Activated CD8-positive, alpha-beta T cell treated with anti-CD3 and anti-CD28 coated beads for 36 hours (primary cell): ENCODE data around the gene PLA2G15. TPM values are rescaled to one million over a fixed set of nuclear protein-coding genes. Genes with fewer than 3 reads are reported as not detected.

Experiments used
- ATAC-seq: fragments of 200-7000 bp; cut with Tn5 transposase; one replicate; pipeline ENCODE4 v1.10.0; 2021; ENCODE audit warnings: mild to moderate bottlenecking, moderate library complexity
- CTCF ChIA-PET: fragments of 350-600 bp; sonication (Branson Sonifier 250); formaldehyde crosslinking; loops from one replicate; lab custom pipeline; 2021; ENCODE audit warnings: antibody characterized with exemption; lab: Charles Lee
- POLR2A ChIA-PET: fragments of 350-600 bp; sonication (Branson Sonifier 250); formaldehyde crosslinking; loops from one replicate; lab custom pipeline; 2021; ENCODE audit warnings: antibody characterized with exemption; lab: Charles Lee
- DNase-seq: peaks from one replicate; pipeline ENCODE4 v3.0.0-alpha.2; 2020
- H3K27ac Mint-ChIP-seq: one replicate; pipeline ENCODE4 v1.8.0; 2021; ENCODE audit warnings: mild to moderate bottlenecking, mixed read lengths
- H3K27me3 Mint-ChIP-seq: one replicate; pipeline ENCODE4 v1.8.0; 2021; ENCODE audit warnings: mixed read lengths
- H3K36me3 Mint-ChIP-seq: one replicate; pipeline ENCODE4 v1.8.0; 2021; ENCODE audit warnings: low read depth, mixed read lengths
- H3K4me1 Mint-ChIP-seq: one replicate; pipeline ENCODE4 v1.8.0; 2021; ENCODE audit warnings: low read depth, mixed read lengths
- H3K4me3 Mint-ChIP-seq: one replicate; pipeline ENCODE4 v1.8.0; 2021; ENCODE audit warnings: mild to moderate bottlenecking, moderate library complexity, mixed read lengths
- H3K9me3 Mint-ChIP-seq: one replicate; pipeline ENCODE4 v1.8.0; 2021; ENCODE audit warnings: mixed read lengths
- CTCF ChIP-seq: fragments of 200-600 bp; IDR thresholded peaks from one replicate; pipeline ENCODE4 v1.8.0; 2022; ENCODE audit warnings: antibody characterized with exemption, mild to moderate bottlenecking
- intact Hi-C: fragments of 100-400 bp; cut with micrococcal nuclease; formaldehyde crosslinking; loops from one replicate; pipeline ENCODE4 v1.10.0; 2022
- total RNA-seq, 2 experiments: library from RNA; stranded (reverse); gene quantifications; one replicate each; pipeline ENCODE4 v1.2.3, GENCODE V29; 2021

The PLA2G15 gene
- total RNA-seq, 2 experiments from 2014 or later = 6.7 to 6.8 TPM

GRCh38 chr16:68230956-68231355 lies 14.2 kb upstream of the PLA2G15 start:
- ATAC-seq (no peak), DNase-seq (no peak)
- no peaks in the 10 kb centered on the region for H3K9me3 Mint-ChIP-seq
- no peak overlapping the region for H3K4me3 Mint-ChIP-seq
- ChIA-PET POLR2A (interaction anchor here (1.4 kb wide), 1 partner anchor 14 kb away, joined by 3 read pairs; the partner anchor contains the start of gene PLA2G15), CTCF (interaction anchor here (0.9 to 1.5 kb wide), 3 partner anchors 98 to 185 kb away, joined by 3 to 5 read pairs (median 5); no protein-coding TSS in a partner anchor)
- peaks cover 44% of the 10 kb centered on the region for H3K4me1 Mint-ChIP-seq
- intact Hi-C loops = no loop called here
- peaks cover 7% of the 10 kb centered on the region for H3K36me3 Mint-ChIP-seq
- H3K27me3 Mint-ChIP-seq = no peaks in the 10 kb centered on the region
- peak overlapping the region; percentile 49 for H3K27ac Mint-ChIP-seq
- TF ChIP-seq CTCF = no peak

DNA sequence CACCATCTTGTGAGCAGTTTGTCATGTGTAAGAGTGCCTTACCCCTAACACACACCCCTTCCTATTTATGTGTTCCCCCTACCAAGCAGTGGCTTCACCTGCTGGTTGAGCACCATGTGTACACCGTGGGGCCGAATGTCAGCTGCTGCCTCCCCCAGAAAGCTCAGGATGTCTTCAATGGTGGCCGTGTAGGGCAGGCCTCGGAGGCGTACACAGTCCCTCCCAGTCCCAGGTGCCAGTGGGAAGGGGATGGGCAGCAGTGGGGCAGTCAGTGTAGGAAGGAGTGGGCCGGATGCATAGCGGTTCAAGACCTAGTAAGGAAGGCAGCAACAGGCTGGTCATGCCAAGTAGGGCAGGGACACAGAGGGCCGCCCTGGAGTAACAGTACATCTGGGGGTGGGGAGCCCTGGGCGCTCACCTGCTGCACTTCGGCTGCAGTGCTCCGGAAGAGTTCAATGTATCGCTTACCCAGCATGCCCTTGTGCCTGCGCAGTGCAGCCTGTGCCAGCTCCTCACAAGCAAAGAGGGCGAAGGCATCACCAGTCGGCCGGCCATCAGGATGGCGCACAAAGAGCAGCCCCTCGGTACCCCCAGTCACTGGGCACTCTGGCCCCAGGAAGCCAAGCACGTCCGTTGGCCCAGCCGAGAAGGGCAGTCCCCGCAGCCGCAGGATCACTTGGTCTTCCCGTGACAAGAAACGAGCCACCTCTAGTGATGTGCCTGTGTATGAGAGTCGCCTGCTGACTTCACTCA lies 13.6 kb upstream of the PLA2G15 start:
- ChIA-PET POLR2A (interaction anchor here (0.6 to 1.4 kb wide), 2 partner anchors 13 to 36 kb away, joined by 3 read pairs; partner anchors contain the start of gene PLA2G15), CTCF (no interaction called here)
- no peak overlapping the region for H3K4me3 Mint-ChIP-seq
- H3K36me3 Mint-ChIP-seq = peaks cover 7% of the 10 kb centered on the region
- TF ChIP-seq CTCF = no peak
- H3K9me3 Mint-ChIP-seq = no peaks in the 10 kb centered on the region
- ATAC-seq (no peak), DNase-seq (no peak)
- intact Hi-C loops = no loop called here
- peak overlapping the region; percentile 3 for H3K27ac Mint-ChIP-seq
- H3K4me1 Mint-ChIP-seq = peaks cover 44% of the 10 kb centered on the region
- H3K27me3 Mint-ChIP-seq = no peaks in the 10 kb centered on the region

- DNase-seq (peak; percentile 24), ATAC-seq (no peak)
- intact Hi-C loops = no loop called here
- Mint-ChIP-seq H3K4me1 (peaks cover 43% of the 10 kb centered on the region), H3K27ac (peak overlapping the region; percentile 32), H3K27me3 (no peaks in the 10 kb centered on the region), H3K4me3 (no peak overlapping the region), H3K36me3 (peaks cover 7% of the 10 kb centered on the region), H3K9me3 (no peaks in the 10 kb centered on the region)
- ChIA-PET POLR2A (no interaction called here), CTCF (interaction anchor here (1.2 kb wide), 1 partner anchor 138 kb away, joined by 4 read pairs; no protein-coding TSS in a partner anchor)
- no peak for TF ChIP-seq CTCF
Observed at GRCh38 chr16:68232335-68232734, 12.8 kb upstream of the PLA2G15 start.

DNA sequence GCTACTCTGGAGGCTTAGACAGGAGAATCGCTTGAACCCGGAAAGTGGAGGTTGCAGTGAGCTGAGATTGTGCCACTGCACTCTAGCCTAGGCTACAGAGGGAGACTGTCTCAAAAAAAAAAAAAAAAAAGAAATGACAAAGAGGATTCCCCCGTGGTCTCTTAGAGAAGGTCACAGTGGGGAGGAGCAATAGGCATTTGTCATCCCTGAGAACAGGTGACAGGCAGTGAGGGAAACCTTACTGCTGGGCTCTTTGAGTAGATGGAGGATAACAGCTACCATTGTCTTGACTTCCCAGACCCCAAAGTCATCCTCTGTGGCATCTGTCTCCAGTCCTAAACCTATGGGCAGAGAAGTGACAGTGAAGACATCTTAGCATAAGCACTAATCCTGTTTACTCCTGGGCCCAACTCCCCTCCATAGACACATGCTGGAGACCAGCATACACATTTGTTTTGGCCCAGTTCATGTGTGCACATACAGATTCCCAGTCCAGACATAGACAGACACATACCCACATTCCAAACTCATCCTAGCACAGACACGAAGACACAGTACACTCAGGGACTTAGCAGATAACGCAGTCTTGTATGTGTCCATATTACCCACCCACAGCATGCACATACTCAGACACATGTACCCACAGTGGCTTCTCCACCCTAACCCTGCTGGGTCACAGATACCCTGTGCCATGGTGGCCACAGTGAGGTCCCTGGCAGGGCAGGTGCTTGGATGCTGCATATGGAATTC lies 11.9 kb upstream of the PLA2G15 start:
- intact Hi-C loops = no loop called here

More for the DNA sequence above, 11.9 kb upstream of the PLA2G15 start:
- H3K9me3 Mint-ChIP-seq = no peaks in the 10 kb centered on the region
- ATAC-seq (peak; percentile 41), DNase-seq (peak; percentile 61)
- H3K36me3 Mint-ChIP-seq = peaks cover 5% of the 10 kb centered on the region
- ChIA-PET POLR2A (interaction anchor here (1.2 kb wide), 1 partner anchor 19 kb away, joined by 4 read pairs; no protein-coding TSS in a partner anchor), CTCF (interaction anchor here (1.2 kb wide), 1 partner anchor 139 kb away, joined by 4 read pairs; no protein-coding TSS in a partner anchor)
- no peak for TF ChIP-seq CTCF
- peak overlapping the region; percentile 56 for H3K27ac Mint-ChIP-seq
- H3K4me1 Mint-ChIP-seq = peaks cover 38% of the 10 kb centered on the region
- H3K27me3 Mint-ChIP-seq = no peaks in the 10 kb centered on the region
- no peak overlapping the region for H3K4me3 Mint-ChIP-seq
